Measurements from ENCODE around the gene GADD45B. TPM values are rescaled to one million over a fixed set of nuclear protein-coding genes. Genes with fewer than 3 reads are reported as not detected.

Gene GADD45B
- total RNA-seq, 6 donors from 2014 or later = 93.2 to 247 (median 139) TPM

GRCh38 chr19:2524361-2524839 lies 48.5 kb downstream of the GADD45B start:
- 95% methylated on average over 16 of the region's 16 CpGs for WGBS, 2 donors
- no peak for DNase-seq
- ATAC-seq (ENCODE audit: low FRiP score in 2 of 2) = peak in 1 of 2 donors; percentile 29
- H3K9me3 ChIP-seq = no peaks in the 10 kb centered on the region
- no peak overlapping the region for H3K4me3 ChIP-seq
- H3K36me3 ChIP-seq = no peaks in the 10 kb centered on the region
- peaks cover 6 to 11% (median 9%) of the 10 kb centered on the region in 4 donors for H3K4me1 ChIP-seq
- H3K27me3 ChIP-seq = no peaks in the 10 kb centered on the region
- TF ChIP-seq POLR2AphosphoS5 (IDR thresholded peaks at IDR 0.05) (no peak), POLR2A (IDR thresholded peaks at IDR 0.05) (no peak), EP300 (IDR thresholded peaks at IDR 0.05) (no peak), CTCF (IDR thresholded peaks at IDR 0.05) (no peak)
- H3K27ac ChIP-seq = no peak overlapping the region

GRCh38 chr19:2524840-2525723 lies 49.2 kb downstream of the GADD45B start:
- Histone ChIP-seq H3K27ac (no peak overlapping the region), H3K4me3 (no peak overlapping the region)
- DNase-seq = peak in 1 of 2 donors; percentile 84

GRCh38 chr19:2527171-2527570 lies 51.2 kb downstream of the GADD45B start:
- DNase-seq (no peak), ATAC-seq (ENCODE audit: low FRiP score in 2 of 2) (no peak)
- Histone ChIP-seq H3K27me3 (no peaks in the 10 kb centered on the region), H3K4me1 (peaks cover 6 to 13% (median 10%) of the 10 kb centered on the region in 4 donors), H3K36me3 (no peaks in the 10 kb centered on the region), H3K27ac (no peak overlapping the region), H3K4me3 (no peak overlapping the region), H3K9me3 (no peaks in the 10 kb centered on the region)
- WGBS, 2 donors = 88 to 98% methylated on average over 8 to 14 of the region's 14 CpGs
- TF ChIP-seq POLR2A (IDR thresholded peaks at IDR 0.05) (no peak), CTCF (IDR thresholded peaks at IDR 0.05) (no peak), EP300 (IDR thresholded peaks at IDR 0.05) (no peak), POLR2AphosphoS5 (IDR thresholded peaks at IDR 0.05) (no peak)

More at GRCh38 chr19:2524840-2525723, 49.2 kb downstream of the GADD45B start:
- H3K36me3 ChIP-seq = no peaks in the 10 kb centered on the region
- 80 to 85% methylated on average over 22 to 45 of the region's 45 CpGs for WGBS, 2 donors
- H3K27me3 ChIP-seq = no peaks in the 10 kb centered on the region
- peaks cover 6 to 13% (median 10%) of the 10 kb centered on the region in 4 donors for H3K4me1 ChIP-seq
- TF ChIP-seq CTCF (IDR thresholded peaks at IDR 0.05) (no peak), POLR2A (IDR thresholded peaks at IDR 0.05) (no peak), POLR2AphosphoS5 (IDR thresholded peaks at IDR 0.05) (no peak), EP300 (IDR thresholded peaks at IDR 0.05) (no peak)
- ATAC-seq (ENCODE audit: low FRiP score in 2 of 2) = peak; percentile 12 to 74
- no peaks in the 10 kb centered on the region for H3K9me3 ChIP-seq

- Histone ChIP-seq H3K9me3 (no peaks in the 10 kb centered on the region), H3K27me3 (no peaks in the 10 kb centered on the region), H3K27ac (no peak overlapping the region), H3K36me3 (no peaks in the 10 kb centered on the region), H3K4me1 (peaks cover 8 to 13% (median 10%) of the 10 kb centered on the region in 4 donors), H3K4me3 (no peak overlapping the region)
- WGBS, 2 donors = 83 to 94% methylated on average over 4 of the region's 4 CpGs
- ATAC-seq (ENCODE audit: low FRiP score in 2 of 2) (no peak), DNase-seq (no peak)
- TF ChIP-seq CTCF (IDR thresholded peaks at IDR 0.05) = no peak
- TF ChIP-seq POLR2AphosphoS5 (IDR thresholded peaks at IDR 0.05) = no peak
- TF ChIP-seq EP300 (IDR thresholded peaks at IDR 0.05) = no peak
- no peak for TF ChIP-seq POLR2A (IDR thresholded peaks at IDR 0.05)
Observed at GRCh38 chr19:2527686-2528085, 51.8 kb downstream of the GADD45B start.

Small RNAs within 50 kb of the gene (small RNA-seq; reads per million reads assigned to genes)
- gene RNU6-993P = 0 reads per million in 4 donors

Other genes starting within 250 kb of the GADD45B start
- gene PLEKHJ1, start 239.8 kb upstream of the GADD45B start, total RNA-seq = 100 to 1,000 TPM in 2 of 6 donors, 10 to 100 TPM in 4; 67.2 to 114 (median 79.3) TPM
- 100 to 1,000 TPM in 1 of 6 donors, 10 to 100 TPM in 5; 39.8 to 104 (median 70.7) TPM for gene SF3A2, start 239.3 kb upstream of the GADD45B start, total RNA-seq
- 1 to 10 TPM; 1.1 to 6.3 (median 3.2) TPM for gene AMH, start 226.8 kb upstream of the GADD45B start, total RNA-seq
- gene JSRP1, start 219.7 kb upstream of the GADD45B start, total RNA-seq = 1 to 10 TPM in 3 of 6 donors, not detected in 3; 1.2 to 3.7 (median 1.7) TPM
- gene PEAK3, start 194.0 kb upstream of the GADD45B start, total RNA-seq = 1 to 10 TPM; 2.4 to 8.6 (median 4.6) TPM
- under 1 TPM in 3 of 6 donors, not detected in 3; 0.10 to 0.61 (median 0.17) TPM for gene LINGO3, start 168.0 kb upstream of the GADD45B start, total RNA-seq
- gene LSM7, start 147.5 kb upstream of the GADD45B start, total RNA-seq = 100 to 1,000 TPM in 2 of 6 donors, 10 to 100 TPM in 4; 58.6 to 127 (median 89.8) TPM
- 100 to 1,000 TPM in 1 of 6 donors, 10 to 100 TPM in 5; 38.3 to 268 (median 61.7) TPM for gene SPPL2B, start 147.4 kb upstream of the GADD45B start, total RNA-seq
- gene TMPRSS9, start 115.9 kb upstream of the GADD45B start, total RNA-seq = under 1 TPM in 4 of 6 donors, not detected in 2; 0.14 to 0.55 (median 0.26) TPM
- 10 to 100 TPM; 26.2 to 82.3 (median 40.0) TPM for gene TIMM13, start 48.5 kb upstream of the GADD45B start, total RNA-seq
- 10 to 100 TPM; 15.7 to 49.7 (median 28.2) TPM for gene LMNB2, start 19.2 kb upstream of the GADD45B start, total RNA-seq
- 1 to 10 TPM; 3.5 to 7.7 (median 7.1) TPM for gene GNG7, start 226.6 kb downstream of the GADD45B start, total RNA-seq
- gene DIRAS1, start 245.2 kb downstream of the GADD45B start, total RNA-seq = 1 to 10 TPM in 1 of 6 donors, under 1 TPM in 2, not detected in 3; 0.15 to 1.3 (median 0.81) TPM